Muscle of back (tissue), 11 donors: Measurements from ENCODE around the gene TLL2. TPM values are rescaled to one million over a fixed set of nuclear protein-coding genes. Genes with fewer than 3 reads are reported as not detected.

ENCODE experiments used
- DNase-seq, 3 donors: peaks; one replicate each; pipeline versions ENCODE4 v3.0.0 to v3.0.0-alpha.2; 2013
- polyA plus RNA-seq, 10 donors: library from polyadenylated mRNA; unstranded; fragments of 120-200 nt; gene quantifications; one replicate each; pipeline ENCODE4 v1.2.1, GENCODE V29; 2013; ENCODE audit not compliant: insufficient read length in 10 of 10

Gene TLL2
- polyA plus RNA-seq, 10 donors = 0.99 to 5.2 (median 3.9) TPM

GRCh38 chr10:96324447-96324846, 189.3 kb downstream of the TLL2 start:
- no peak for DNase-seq

GRCh38 chr10:96322275-96322674, 191.5 kb downstream of the TLL2 start:
- DNase-seq = no peak

GRCh38 chr10:96321822-96322221, 191.9 kb downstream of the TLL2 start:
- no peak for DNase-seq

- DNase-seq = peak in 1 of 3 donors; percentile 12
These were observed 193.8 kb downstream of the TLL2 start for GRCh38 chr10:96319754-96320474.

GRCh38 chr10:96317067-96317833, 196.5 kb downstream of the TLL2 start:
- no peak for DNase-seq

Other genes with a start within 250 kb of the TLL2 start
- gene BLNK, start 242.4 kb downstream of the TLL2 start, polyA plus RNA-seq = 1 to 10 TPM; 1.4 to 2.9 (median 2.0) TPM
- under 1 TPM in 5 of 10 donors, not detected in 5; 0.16 to 0.46 (median 0.24) TPM for gene DNTT, start 209.5 kb downstream of the TLL2 start, polyA plus RNA-seq
- gene OPALIN, start 154.9 kb downstream of the TLL2 start, polyA plus RNA-seq = not detected
- gene TM9SF3, start 73.1 kb upstream of the TLL2 start, polyA plus RNA-seq = 100 to 1,000 TPM in 4 of 10 donors, 10 to 100 TPM in 6; 80.1 to 118 (median 96.1) TPM
- gene PIK3AP1, start 206.6 kb upstream of the TLL2 start, polyA plus RNA-seq = 1 to 10 TPM; 1.7 to 3.4 (median 2.7) TPM